WTC11 (cell line): ENCODE data around the gene SPRYD7.

ENCODE experiments used
- SP1 ChIP-seq: sonication (generic); formaldehyde crosslinking; conservative IDR thresholded peaks from 2 replicates; pipeline ENCODE4 v1.8.1; 2022; ENCODE audit warnings: missing genetic modification reagents
- TF ChIP-seq, protein P1 (sequence below): fragments of 200-600 bp; IDR thresholded peaks from 2 replicates; pipeline ENCODE4 v1.8.0; 2022; ENCODE audit warnings: antibody characterized with exemption

DNA sequence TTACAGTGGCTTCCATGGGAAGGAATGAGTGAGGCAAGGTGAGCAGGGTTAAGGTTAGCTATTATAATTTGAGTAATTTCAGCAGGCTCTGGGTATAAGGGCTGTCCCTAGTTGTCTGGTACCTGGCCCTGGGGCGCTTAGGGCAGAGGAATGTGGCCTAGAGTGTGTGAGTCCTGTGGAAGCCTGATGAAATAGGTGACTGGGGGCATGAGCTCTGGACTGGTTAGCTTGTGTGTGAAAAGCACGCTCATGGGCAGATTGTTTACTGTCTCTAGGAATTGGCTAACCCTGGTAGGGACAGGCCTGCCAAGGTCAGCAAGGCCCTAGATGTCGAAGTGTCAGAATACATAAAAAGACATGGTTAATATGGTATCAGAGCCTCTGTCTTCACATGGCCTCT, 42.5 kb downstream of the SPRYD7 start:
- TF ChIP-seq SP1 (CRISPR knock-in tag): no peak
- TF ChIP-seq, protein P1, sequence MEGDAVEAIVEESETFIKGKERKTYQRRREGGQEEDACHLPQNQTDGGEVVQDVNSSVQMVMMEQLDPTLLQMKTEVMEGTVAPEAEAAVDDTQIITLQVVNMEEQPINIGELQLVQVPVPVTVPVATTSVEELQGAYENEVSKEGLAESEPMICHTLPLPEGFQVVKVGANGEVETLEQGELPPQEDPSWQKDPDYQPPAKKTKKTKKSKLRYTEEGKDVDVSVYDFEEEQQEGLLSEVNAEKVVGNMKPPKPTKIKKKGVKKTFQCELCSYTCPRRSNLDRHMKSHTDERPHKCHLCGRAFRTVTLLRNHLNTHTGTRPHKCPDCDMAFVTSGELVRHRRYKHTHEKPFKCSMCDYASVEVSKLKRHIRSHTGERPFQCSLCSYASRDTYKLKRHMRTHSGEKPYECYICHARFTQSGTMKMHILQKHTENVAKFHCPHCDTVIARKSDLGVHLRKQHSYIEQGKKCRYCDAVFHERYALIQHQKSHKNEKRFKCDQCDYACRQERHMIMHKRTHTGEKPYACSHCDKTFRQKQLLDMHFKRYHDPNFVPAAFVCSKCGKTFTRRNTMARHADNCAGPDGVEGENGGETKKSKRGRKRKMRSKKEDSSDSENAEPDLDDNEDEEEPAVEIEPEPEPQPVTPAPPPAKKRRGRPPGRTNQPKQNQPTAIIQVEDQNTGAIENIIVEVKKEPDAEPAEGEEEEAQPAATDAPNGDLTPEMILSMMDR: no peak
